Omental fat pad (tissue), 4 donors: ENCODE measurements around the gene FOXN1. TPM values are rescaled to one million over a fixed set of nuclear protein-coding genes. Genes with fewer than 3 reads are reported as not detected.

Experiments used
- ATAC-seq: fragments of 150-250 bp; one replicate; pipeline ENCODE4 v1.9.1; 2016; ENCODE audit warnings: mild to moderate bottlenecking, moderate library complexity; ENCODE audit not compliant: low FRiP score
- DNase-seq: peaks from one replicate; pipeline ENCODE4 v3.0.0-alpha.2; 2019; ENCODE audit warnings: low spot score
- total RNA-seq, 4 donors: library from RNA; depleted of rRNA; stranded (reverse); fragments of >200 nt; gene quantifications; one replicate each; pipeline ENCODE4 v1.1.0, GENCODE V29; 2016
- TF ChIP-seq, protein P1 (sequence below), 3 donors: fragments of 450-650 bp; IDR thresholded peaks; one replicate each; pipeline ENCODE4 v1.5.1; 2016 to 2017; ENCODE audit warnings: antibody characterized with exemption in 3 of 3, mild to moderate bottlenecking in 3 of 3, moderate library complexity in 2 of 3

The FOXN1 gene
- total RNA-seq, 4 donors from 2014 or later = not detected

DNA sequence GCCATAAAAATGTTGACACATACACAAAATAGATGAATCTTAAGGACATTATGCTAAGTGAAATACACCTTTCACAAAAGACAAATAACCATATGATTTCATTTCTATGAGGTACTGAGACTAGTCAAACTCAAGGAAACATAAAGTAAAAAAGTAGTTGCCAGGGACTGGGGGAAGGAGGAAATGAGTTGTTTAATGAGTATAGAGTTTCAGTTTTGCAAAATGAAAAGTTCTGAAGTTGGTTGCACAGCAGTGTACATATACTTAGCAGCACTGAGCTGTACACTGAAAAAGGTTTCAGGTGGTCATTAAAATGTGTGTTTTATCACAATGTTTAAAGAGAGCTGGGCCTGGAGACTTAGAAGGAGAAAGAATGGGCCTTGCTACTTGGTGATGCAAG, 37.4 kb upstream of the FOXN1 start:
- ATAC-seq = no peak
- TF ChIP-seq, protein P1, sequence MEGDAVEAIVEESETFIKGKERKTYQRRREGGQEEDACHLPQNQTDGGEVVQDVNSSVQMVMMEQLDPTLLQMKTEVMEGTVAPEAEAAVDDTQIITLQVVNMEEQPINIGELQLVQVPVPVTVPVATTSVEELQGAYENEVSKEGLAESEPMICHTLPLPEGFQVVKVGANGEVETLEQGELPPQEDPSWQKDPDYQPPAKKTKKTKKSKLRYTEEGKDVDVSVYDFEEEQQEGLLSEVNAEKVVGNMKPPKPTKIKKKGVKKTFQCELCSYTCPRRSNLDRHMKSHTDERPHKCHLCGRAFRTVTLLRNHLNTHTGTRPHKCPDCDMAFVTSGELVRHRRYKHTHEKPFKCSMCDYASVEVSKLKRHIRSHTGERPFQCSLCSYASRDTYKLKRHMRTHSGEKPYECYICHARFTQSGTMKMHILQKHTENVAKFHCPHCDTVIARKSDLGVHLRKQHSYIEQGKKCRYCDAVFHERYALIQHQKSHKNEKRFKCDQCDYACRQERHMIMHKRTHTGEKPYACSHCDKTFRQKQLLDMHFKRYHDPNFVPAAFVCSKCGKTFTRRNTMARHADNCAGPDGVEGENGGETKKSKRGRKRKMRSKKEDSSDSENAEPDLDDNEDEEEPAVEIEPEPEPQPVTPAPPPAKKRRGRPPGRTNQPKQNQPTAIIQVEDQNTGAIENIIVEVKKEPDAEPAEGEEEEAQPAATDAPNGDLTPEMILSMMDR (IDR thresholded peaks at IDR 0.05) = no peak
- DNase-seq = no peak

DNA sequence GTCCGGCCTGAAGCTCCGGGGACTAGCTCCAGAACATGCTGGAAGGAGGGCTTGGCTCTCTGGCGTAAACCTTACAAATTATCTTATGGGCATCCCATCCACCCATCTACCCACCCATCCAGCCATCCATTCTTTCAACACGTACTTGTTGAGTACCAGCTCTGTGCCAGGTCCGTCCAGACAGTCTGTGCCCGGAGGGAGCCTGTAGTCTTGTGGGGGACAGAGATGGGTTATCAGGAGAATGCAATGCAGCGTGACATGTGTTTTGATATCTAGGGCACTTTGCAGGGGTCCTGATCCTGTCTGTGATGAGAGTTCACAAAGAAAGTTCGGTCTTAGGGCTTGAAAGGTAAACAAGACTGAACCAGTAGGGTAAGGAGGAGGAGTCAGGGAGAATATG, 36.8 kb upstream of the FOXN1 start:
- TF ChIP-seq, protein P1 (IDR thresholded peaks at IDR 0.05) = no peak
- ATAC-seq (no peak), DNase-seq (no peak)

DNA sequence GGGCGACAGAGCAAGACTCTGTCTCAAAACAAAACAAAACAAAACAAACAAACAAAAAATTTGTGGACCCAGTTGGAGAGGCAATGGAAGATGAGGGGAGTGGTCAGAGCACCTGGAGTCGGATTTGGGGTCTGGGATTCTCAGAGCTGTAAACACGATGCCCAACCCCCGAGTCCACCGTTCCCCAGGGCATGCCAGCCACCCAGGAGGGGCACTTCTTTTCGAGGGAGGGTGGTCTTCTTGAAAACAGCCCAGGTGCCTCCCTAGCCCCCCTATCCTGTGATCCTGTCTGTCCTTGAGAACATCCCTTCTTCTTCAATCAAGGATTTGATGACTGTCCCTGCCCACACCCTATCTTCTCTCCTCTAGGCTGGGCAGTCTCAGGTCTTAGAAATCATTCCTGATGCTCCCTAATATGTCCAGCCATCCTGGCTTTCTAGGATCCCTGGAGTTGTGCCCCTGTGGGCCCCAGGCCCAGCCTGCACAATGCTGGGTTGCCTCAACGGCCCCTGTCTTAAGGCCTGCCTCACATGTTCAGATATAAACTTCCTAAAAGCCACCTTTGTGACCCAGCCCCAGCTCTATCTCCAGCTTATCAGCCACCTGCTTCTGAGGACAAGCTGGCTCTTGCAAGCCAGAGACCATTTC, 35.8 kb upstream of the FOXN1 start:
- TF ChIP-seq, protein P1 (IDR thresholded peaks at IDR 0.05) = no peak
- ATAC-seq (no peak), DNase-seq (no peak)

DNA sequence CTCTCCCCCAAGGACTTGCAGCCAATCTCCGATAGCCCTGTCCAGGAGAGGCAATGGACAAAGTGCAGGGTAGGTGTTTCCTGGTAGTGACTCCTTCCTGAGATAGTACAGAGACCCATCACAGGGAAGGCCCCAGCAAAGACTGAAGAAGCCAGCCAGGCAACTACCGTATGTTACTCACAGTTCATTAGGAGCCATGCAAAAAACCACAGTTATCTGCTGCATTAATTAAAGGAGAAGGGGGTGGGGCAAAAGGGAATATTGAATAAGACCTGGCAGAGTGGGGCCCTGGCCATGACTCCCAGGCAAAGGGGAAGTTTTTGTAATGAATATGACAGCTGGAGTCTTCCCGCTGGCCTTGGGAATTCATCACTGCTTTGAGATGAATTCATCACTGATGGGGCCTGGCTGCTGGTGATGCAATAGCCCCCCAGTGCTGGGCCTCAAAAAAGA, 35.2 kb upstream of the FOXN1 start:
- TF ChIP-seq, protein P1 (IDR thresholded peaks at IDR 0.05) = no peak
- ATAC-seq (no peak), DNase-seq (no peak)

DNA sequence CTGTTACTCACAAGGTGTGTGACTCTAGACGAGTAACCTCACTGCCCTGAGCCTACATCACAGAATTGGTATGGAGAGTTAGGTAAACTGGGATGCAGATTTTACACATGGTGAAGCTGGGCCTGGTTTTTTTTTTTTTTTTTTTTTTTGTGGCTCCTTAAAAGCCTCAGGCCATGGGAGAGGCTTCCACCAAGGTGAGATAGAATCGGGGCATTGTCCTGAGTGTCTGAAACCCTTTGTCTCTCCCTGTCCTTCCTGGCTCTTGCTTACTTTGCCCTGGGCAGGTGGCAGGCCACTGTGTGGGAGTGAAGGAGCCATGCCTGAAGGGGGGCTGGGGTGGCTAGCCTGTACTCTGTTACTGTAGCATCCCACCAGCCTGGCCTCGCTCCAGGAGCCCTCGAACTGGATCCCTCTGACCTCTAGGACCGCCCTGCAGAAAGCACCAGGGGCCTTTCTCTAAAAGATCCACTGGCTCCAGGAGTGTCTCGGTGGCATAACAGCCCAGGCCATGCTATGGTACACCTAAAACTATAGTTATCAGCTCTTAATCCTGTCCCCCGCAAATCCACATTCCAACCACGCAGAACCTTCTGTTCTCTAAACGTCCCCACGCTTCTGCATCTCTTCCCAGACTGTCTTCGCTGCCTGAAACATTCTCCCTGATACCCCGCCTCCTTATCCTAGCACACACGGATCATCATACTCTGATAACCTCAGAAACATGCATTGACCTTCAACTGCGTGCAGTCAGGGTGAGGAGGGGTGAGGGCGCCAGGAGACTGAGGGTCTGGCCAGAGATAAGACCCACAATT, 34.4 kb upstream of the FOXN1 start:
- TF ChIP-seq, protein P1 (IDR thresholded peaks at IDR 0.05) = no peak
- ATAC-seq = no peak
- no peak for DNase-seq

DNA sequence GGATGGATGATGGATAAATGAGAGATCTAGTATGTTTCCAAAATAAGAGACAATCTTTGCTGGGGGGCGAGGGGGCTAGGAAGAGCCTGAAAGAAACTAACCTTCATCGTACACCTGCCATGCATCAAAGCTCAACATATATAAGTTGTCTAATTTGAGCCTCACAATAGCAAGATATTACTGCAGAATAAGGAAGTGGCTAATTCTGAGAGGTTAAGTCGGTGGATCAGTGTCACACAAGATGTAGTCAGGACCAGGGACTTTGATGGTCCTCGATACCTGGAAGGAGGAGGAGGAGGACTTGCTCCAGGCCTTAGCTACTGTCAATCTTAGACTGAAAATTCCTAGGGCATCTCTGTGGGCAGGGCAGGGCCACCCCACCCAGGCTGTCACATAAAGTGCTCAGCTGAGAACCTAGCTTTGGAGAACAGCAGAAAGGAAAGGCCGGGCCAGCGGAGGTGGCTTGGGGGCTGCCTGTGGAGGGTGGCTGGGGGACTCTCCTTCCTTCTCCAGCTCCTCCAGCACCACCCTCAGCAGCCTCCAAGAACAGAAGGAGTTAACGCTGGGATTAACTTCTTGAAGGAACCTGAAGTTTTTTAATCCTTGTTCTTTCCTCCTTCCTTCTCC, 33.2 kb upstream of the FOXN1 start:
- DNase-seq (no peak), ATAC-seq (no peak)
- TF ChIP-seq, protein P1 (IDR thresholded peaks at IDR 0.05) = no peak
